HG02763 (cell line): ENCODE data around the gene IGF2BP2.
"Not testable (repeated sequence)": the region's sequence is repeated elsewhere in the genome, so short reads cannot be mapped to it uniquely, and the experiment has no call there.

Source experiments
- ATAC-seq: cut with Tn5 transposase; IDR thresholded peaks from one replicate; pipeline ENCODE4 v1.9.1; 2021; ENCODE audit warnings: mild to moderate bottlenecking, moderate library complexity; ENCODE audit not compliant: unreplicated experiment

Gene IGF2BP2

GRCh38 chr3:185813205-185813604, 11.6 kb downstream of the IGF2BP2 start:
- ATAC-seq = no peak

- no peak for ATAC-seq
Observed at GRCh38 chr3:185807445-185808068, 17.3 kb downstream of the IGF2BP2 start.

- ATAC-seq = not testable (repeated sequence)
Observed at GRCh38 chr3:185798831-185799110, 26.1 kb downstream of the IGF2BP2 start.

- no peak for ATAC-seq
Observed at GRCh38 chr3:185797993-185798830, 26.6 kb downstream of the IGF2BP2 start.

- ATAC-seq = no peak
Observed at GRCh38 chr3:185797108-185797881, 27.5 kb downstream of the IGF2BP2 start.

GRCh38 chr3:185796431-185797107, 28.3 kb downstream of the IGF2BP2 start:
- ATAC-seq = no peak

GRCh38 chr3:185793381-185793780, 31.5 kb downstream of the IGF2BP2 start:
- ATAC-seq = no peak

- no peak for ATAC-seq
Observed at GRCh38 chr3:185792955-185793354, 31.9 kb downstream of the IGF2BP2 start.

GRCh38 chr3:185789891-185790830, 34.7 kb downstream of the IGF2BP2 start:
- no peak for ATAC-seq

GRCh38 chr3:185789134-185789533, 35.7 kb downstream of the IGF2BP2 start:
- ATAC-seq = no peak

GRCh38 chr3:185788292-185788691, 36.5 kb downstream of the IGF2BP2 start:
- no peak for ATAC-seq

GRCh38 chr3:185786956-185787877, 37.6 kb downstream of the IGF2BP2 start:
- ATAC-seq = no peak

GRCh38 chr3:185786258-185786657, 38.6 kb downstream of the IGF2BP2 start:
- not testable (repeated sequence) for ATAC-seq

- no peak for ATAC-seq
Observed at GRCh38 chr3:185784317-185784716, 40.5 kb downstream of the IGF2BP2 start.

- ATAC-seq = no peak
Observed at GRCh38 chr3:185781759-185782158, 43.1 kb downstream of the IGF2BP2 start.

GRCh38 chr3:185779461-185779860, 45.4 kb downstream of the IGF2BP2 start:
- no peak for ATAC-seq

GRCh38 chr3:185778821-185779220, 46.0 kb downstream of the IGF2BP2 start:
- ATAC-seq = no peak

GRCh38 chr3:185778094-185778493, 46.7 kb downstream of the IGF2BP2 start:
- no peak for ATAC-seq

GRCh38 chr3:185770109-185770508, 54.7 kb downstream of the IGF2BP2 start:
- no peak for ATAC-seq
